ENCODE measurements around the gene NLGN2. TPM values are rescaled to one million over a fixed set of nuclear protein-coding genes. Genes with fewer than 3 reads are reported as not detected.

NLGN2 gene
- total and polyA plus RNA-seq, 2 experiments from 2014 or later = 14.4 to 38.7 TPM

- Mint-ChIP-seq H3K27ac (no peak overlapping the region), H3K9me3 (no peaks in the 10 kb centered on the region), H3K36me3 (ENCODE audit: low read depth) (no peaks in the 10 kb centered on the region), H3K27me3 (ENCODE audit: insufficient read depth, low read depth, poor library complexity) (peaks cover 6% of the 10 kb centered on the region), H3K4me1 (peaks cover 26% of the 10 kb centered on the region), H3K4me3 (no peak overlapping the region)
- no peak for ATAC-seq
- DNase-seq (ENCODE audit: low spot score) = no peak
- TF ChIP-seq EZH2phosphoT487 (IDR thresholded peaks at IDR 0.05; ENCODE audit: unreplicated experiment) = no peak
- TF ChIP-seq EZH2 (IDR thresholded peaks at IDR 0.05; ENCODE audit: low read depth, unreplicated experiment) = no peak
- no peak for TF ChIP-seq ZNF331 (CRISPR knock-in tag; IDR thresholded peaks at IDR 0.05; ENCODE audit: low read depth)
- TF ChIP-seq ZNF114 (CRISPR knock-in tag; IDR thresholded peaks at IDR 0.05) = no peak
- no peak for TF ChIP-seq JUNB (IDR thresholded peaks at IDR 0.05; ENCODE audit: unreplicated experiment)
- no peak for TF ChIP-seq POLR2AphosphoS5 (IDR thresholded peaks at IDR 0.05; ENCODE audit: low read depth)
- no peak for TF ChIP-seq NANOG (IDR thresholded peaks at IDR 0.05; ENCODE audit: borderline replicate concordance)
- no peak for TF ChIP-seq ETS1 (IDR thresholded peaks at IDR 0.05)
- TF ChIP-seq, protein P1, sequence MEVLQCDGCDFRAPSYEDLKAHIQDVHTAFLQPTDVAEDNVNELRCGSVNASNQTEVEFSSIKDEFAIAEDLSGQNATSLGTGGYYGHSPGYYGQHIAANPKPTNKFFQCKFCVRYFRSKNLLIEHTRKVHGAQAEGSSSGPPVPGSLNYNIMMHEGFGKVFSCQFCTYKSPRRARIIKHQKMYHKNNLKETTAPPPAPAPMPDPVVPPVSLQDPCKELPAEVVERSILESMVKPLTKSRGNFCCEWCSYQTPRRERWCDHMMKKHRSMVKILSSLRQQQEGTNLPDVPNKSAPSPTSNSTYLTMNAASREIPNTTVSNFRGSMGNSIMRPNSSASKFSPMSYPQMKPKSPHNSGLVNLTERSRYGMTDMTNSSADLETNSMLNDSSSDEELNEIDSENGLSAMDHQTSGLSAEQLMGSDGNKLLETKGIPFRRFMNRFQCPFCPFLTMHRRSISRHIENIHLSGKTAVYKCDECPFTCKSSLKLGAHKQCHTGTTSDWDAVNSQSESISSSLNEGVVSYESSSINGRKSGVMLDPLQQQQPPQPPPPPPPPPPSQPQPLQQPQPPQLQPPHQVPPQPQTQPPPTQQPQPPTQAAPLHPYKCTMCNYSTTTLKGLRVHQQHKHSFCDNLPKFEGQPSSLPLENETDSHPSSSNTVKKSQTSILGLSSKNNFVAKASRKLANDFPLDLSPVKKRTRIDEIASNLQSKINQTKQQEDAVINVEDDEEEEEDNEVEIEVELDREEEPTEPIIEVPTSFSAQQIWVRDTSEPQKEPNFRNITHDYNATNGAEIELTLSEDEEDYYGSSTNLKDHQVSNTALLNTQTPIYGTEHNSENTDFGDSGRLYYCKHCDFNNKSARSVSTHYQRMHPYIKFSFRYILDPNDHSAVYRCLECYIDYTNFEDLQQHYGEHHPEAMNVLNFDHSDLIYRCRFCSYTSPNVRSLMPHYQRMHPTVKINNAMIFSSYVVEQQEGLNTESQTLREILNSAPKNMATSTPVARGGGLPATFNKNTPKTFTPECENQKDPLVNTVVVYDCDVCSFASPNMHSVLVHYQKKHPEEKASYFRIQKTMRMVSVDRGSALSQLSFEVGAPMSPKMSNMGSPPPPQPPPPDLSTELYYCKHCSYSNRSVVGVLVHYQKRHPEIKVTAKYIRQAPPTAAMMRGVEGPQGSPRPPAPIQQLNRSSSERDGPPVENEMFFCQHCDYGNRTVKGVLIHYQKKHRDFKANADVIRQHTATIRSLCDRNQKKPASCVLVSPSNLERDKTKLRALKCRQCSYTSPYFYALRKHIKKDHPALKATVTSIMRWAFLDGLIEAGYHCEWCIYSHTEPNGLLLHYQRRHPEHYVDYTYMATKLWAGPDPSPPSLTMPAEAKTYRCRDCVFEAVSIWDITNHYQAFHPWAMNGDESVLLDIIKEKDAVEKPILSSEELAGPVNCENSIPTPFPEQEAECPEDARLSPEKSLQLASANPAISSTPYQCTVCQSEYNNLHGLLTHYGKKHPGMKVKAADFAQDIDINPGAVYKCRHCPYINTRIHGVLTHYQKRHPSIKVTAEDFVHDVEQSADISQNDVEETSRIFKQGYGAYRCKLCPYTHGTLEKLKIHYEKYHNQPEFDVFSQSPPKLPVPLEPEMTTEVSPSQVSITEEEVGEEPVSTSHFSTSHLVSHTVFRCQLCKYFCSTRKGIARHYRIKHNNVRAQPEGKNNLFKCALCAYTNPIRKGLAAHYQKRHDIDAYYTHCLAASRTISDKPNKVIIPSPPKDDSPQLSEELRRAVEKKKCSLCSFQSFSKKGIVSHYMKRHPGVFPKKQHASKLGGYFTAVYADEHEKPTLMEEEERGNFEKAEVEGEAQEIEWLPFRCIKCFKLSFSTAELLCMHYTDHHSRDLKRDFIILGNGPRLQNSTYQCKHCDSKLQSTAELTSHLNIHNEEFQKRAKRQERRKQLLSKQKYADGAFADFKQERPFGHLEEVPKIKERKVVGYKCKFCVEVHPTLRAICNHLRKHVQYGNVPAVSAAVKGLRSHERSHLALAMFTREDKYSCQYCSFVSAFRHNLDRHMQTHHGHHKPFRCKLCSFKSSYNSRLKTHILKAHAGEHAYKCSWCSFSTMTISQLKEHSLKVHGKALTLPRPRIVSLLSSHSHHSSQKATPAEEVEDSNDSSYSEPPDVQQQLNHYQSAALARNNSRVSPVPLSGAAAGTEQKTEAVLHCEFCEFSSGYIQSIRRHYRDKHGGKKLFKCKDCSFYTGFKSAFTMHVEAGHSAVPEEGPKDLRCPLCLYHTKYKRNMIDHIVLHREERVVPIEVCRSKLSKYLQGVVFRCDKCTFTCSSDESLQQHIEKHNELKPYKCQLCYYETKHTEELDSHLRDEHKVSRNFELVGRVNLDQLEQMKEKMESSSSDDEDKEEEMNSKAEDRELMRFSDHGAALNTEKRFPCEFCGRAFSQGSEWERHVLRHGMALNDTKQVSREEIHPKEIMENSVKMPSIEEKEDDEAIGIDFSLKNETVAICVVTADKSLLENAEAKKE (CRISPR knock-in tag; IDR thresholded peaks at IDR 0.05) = no peak
- TF ChIP-seq, protein P2, sequence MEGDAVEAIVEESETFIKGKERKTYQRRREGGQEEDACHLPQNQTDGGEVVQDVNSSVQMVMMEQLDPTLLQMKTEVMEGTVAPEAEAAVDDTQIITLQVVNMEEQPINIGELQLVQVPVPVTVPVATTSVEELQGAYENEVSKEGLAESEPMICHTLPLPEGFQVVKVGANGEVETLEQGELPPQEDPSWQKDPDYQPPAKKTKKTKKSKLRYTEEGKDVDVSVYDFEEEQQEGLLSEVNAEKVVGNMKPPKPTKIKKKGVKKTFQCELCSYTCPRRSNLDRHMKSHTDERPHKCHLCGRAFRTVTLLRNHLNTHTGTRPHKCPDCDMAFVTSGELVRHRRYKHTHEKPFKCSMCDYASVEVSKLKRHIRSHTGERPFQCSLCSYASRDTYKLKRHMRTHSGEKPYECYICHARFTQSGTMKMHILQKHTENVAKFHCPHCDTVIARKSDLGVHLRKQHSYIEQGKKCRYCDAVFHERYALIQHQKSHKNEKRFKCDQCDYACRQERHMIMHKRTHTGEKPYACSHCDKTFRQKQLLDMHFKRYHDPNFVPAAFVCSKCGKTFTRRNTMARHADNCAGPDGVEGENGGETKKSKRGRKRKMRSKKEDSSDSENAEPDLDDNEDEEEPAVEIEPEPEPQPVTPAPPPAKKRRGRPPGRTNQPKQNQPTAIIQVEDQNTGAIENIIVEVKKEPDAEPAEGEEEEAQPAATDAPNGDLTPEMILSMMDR (conservative IDR thresholded peaks at IDR 0.05; ENCODE audit: low read depth in 2 of 2) = no peak
- no peak for TF ChIP-seq STAT1 (IDR thresholded peaks at IDR 0.05; ENCODE audit: unreplicated experiment)
- no peak for TF ChIP-seq CREB1 (CRISPR knock-in tag; IDR thresholded peaks at IDR 0.05; ENCODE audit: low read depth)
- TF ChIP-seq, protein P3, sequence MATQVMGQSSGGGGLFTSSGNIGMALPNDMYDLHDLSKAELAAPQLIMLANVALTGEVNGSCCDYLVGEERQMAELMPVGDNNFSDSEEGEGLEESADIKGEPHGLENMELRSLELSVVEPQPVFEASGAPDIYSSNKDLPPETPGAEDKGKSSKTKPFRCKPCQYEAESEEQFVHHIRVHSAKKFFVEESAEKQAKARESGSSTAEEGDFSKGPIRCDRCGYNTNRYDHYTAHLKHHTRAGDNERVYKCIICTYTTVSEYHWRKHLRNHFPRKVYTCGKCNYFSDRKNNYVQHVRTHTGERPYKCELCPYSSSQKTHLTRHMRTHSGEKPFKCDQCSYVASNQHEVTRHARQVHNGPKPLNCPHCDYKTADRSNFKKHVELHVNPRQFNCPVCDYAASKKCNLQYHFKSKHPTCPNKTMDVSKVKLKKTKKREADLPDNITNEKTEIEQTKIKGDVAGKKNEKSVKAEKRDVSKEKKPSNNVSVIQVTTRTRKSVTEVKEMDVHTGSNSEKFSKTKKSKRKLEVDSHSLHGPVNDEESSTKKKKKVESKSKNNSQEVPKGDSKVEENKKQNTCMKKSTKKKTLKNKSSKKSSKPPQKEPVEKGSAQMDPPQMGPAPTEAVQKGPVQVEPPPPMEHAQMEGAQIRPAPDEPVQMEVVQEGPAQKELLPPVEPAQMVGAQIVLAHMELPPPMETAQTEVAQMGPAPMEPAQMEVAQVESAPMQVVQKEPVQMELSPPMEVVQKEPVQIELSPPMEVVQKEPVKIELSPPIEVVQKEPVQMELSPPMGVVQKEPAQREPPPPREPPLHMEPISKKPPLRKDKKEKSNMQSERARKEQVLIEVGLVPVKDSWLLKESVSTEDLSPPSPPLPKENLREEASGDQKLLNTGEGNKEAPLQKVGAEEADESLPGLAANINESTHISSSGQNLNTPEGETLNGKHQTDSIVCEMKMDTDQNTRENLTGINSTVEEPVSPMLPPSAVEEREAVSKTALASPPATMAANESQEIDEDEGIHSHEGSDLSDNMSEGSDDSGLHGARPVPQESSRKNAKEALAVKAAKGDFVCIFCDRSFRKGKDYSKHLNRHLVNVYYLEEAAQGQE (IDR thresholded peaks at IDR 0.05; ENCODE audit: unreplicated experiment) = no peak
- H3K4me2 ChIP-seq = no peak overlapping the region
- H3K4me1 ChIP-seq (ENCODE audit: insufficient read depth) = peaks cover 28% of the 10 kb centered on the region
- no peaks in the 10 kb centered on the region for H3K27me3 ChIP-seq (ENCODE audit: insufficient read depth)
- H3K4me3 ChIP-seq = no peak overlapping the region
- H2AFZ ChIP-seq = no peak overlapping the region
- H3F3A ChIP-seq (replicated peaks; ENCODE audit: low read depth) = 0 out of 2 replicates have a peak, but pooled peaks cover 5% of the 10 kb centered on the region
- H3K27ac ChIP-seq (ENCODE audit: low read depth) = no peak overlapping the region
- H3K79me2 ChIP-seq (replicated peaks; ENCODE audit: insufficient read depth) = no peaks in the 10 kb centered on the region
- H4K20me1 ChIP-seq (replicated peaks; ENCODE audit: insufficient read depth) = no peaks in the 10 kb centered on the region
- H3K9me2 ChIP-seq (ENCODE audit: insufficient read depth) = no peaks in the 10 kb centered on the region
- no peaks in the 10 kb centered on the region for H3K36me3 ChIP-seq (ENCODE audit: insufficient read depth)
Measured at GRCh38 chr17:7370853-7371252, 36.8 kb upstream of the NLGN2 start.

Measured in GM23338 (cell line).